Activated gamma-delta T cell (primary cell): ENCODE data around the gene TIMP2.
"Not testable (repeated sequence)": the region's sequence is repeated elsewhere in the genome, so short reads cannot be mapped to it uniquely, and the experiment has no call there.

Source experiments
- DNase-seq: peaks from one replicate; lab custom pipeline; 2025; lab: John Stamatoyannopoulos, UW

Gene TIMP2

GRCh38 chr17:78933025-78933958 lies 8.1 kb upstream of the TIMP2 start:
- no peak for DNase-seq

GRCh38 chr17:78929908-78930775 lies 5.0 kb upstream of the TIMP2 start:
- no peak for DNase-seq

- DNase-seq: no peak
These were observed 722 bp upstream of the TIMP2 start for GRCh38 chr17:78925662-78926555.

GRCh38 chr17:78924481-78925151 lies 571 bp downstream of the TIMP2 start:
- no peak for DNase-seq

GRCh38 chr17:78923660-78924453 lies 1.3 kb downstream of the TIMP2 start:
- DNase-seq: no peak

- no peak for DNase-seq
These were observed 2.2 kb downstream of the TIMP2 start for GRCh38 chr17:78922816-78923498.

- no peak for DNase-seq
These were observed 3.7 kb downstream of the TIMP2 start for GRCh38 chr17:78921437-78921971.

GRCh38 chr17:78920528-78920927 lies 4.7 kb downstream of the TIMP2 start:
- no peak for DNase-seq

- DNase-seq: no peak
These were observed 5.2 kb downstream of the TIMP2 start for GRCh38 chr17:78919861-78920450.

GRCh38 chr17:78918979-78919378 lies 6.2 kb downstream of the TIMP2 start:
- DNase-seq: no peak

GRCh38 chr17:78917451-78918275 lies 7.5 kb downstream of the TIMP2 start:
- no peak for DNase-seq

- DNase-seq: no peak
These were observed 9.1 kb downstream of the TIMP2 start for GRCh38 chr17:78915872-78916632.

- no peak for DNase-seq
These were observed 12.1 kb downstream of the TIMP2 start for GRCh38 chr17:78913115-78913514.

GRCh38 chr17:78912082-78912481 lies 13.1 kb downstream of the TIMP2 start:
- no peak for DNase-seq

GRCh38 chr17:78911543-78911942 lies 13.6 kb downstream of the TIMP2 start:
- DNase-seq: not testable (repeated sequence)

- DNase-seq: no peak
These were observed 14.5 kb downstream of the TIMP2 start for GRCh38 chr17:78910497-78911284.

GRCh38 chr17:78908426-78908825 lies 16.8 kb downstream of the TIMP2 start:
- DNase-seq: no peak
